ENCODE measurements around the gene PHC2.

Gene PHC2

DNA sequence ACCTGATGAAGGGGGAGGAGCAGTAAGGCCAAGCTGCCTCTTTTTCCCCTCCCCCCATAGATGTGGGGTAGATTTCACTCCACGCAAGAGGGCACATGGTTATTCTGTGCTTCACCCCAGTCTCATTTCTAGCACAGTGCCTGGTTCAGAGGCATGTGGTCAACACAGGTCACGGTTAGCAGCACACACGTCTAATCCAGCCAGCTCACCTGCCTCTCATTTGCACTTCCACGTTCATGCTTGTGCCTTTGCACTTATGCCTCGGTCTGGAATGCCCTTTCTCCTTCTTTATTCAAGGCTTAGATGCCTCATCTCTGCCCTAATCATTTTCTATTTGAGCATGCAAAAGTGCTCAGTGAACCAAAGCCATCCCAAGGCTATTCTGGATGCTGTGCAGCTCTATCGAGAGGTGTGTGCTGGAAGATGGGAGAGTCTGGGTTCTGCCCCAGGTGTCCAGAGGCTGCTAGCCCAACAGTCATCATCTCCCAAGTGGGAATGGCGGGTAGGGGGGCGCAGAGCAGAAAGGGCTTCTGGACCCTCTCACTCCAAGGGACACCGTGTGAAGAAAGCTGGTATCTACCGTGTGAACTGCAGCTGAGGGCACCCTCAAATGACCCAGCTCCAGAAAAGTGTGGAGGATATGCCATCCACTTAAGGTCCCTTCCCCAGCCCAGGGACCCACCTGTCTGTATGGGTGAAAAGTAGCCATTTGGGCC lies 107.9 kb downstream of the PHC2 start:
- H3K36me3 ChIP-seq (ENCODE audit: control insufficient read depth in 2 of 2, insufficient read depth in 1 of 2, low read length in 2 of 2), result peaks cover 9 to 65% of the 10 kb centered on the region in 2 experiments
- no peak for TF ChIP-seq ZNF660 (tag by site-specific recombination; IDR thresholded peaks at IDR 0.05)
- TF ChIP-seq, protein P1, sequence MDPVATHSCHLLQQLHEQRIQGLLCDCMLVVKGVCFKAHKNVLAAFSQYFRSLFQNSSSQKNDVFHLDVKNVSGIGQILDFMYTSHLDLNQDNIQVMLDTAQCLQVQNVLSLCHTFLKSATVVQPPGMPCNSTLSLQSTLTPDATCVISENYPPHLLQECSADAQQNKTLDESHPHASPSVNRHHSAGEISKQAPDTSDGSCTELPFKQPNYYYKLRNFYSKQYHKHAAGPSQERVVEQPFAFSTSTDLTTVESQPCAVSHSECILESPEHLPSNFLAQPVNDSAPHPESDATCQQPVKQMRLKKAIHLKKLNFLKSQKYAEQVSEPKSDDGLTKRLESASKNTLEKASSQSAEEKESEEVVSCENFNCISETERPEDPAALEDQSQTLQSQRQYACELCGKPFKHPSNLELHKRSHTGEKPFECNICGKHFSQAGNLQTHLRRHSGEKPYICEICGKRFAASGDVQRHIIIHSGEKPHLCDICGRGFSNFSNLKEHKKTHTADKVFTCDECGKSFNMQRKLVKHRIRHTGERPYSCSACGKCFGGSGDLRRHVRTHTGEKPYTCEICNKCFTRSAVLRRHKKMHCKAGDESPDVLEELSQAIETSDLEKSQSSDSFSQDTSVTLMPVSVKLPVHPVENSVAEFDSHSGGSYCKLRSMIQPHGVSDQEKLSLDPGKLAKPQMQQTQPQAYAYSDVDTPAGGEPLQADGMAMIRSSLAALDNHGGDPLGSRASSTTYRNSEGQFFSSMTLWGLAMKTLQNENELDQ (tag by site-specific recombination; IDR thresholded peaks at IDR 0.05; ENCODE audit: low read depth), result no peak
- TF ChIP-seq ZNF394 (tag by site-specific recombination; IDR thresholded peaks at IDR 0.05; ENCODE audit: borderline replicate concordance), result no peak
- no peak for TF ChIP-seq ZNF571 (tag by site-specific recombination; IDR thresholded peaks at IDR 0.05)
- ChIA-PET CTCF (interaction anchor here (0.7 to 1.0 kb wide), 2 partner anchors 25 to 146 kb away, joined by 3 read pairs; no protein-coding TSS in a partner anchor), POLR2A (no interaction called here)
- H3K9me3 ChIP-seq (ENCODE audit: control insufficient read depth, insufficient read depth, low read depth, low read length), result no peaks in the 10 kb centered on the region
- no peaks in the 10 kb centered on the region for H3K4me1 ChIP-seq (ENCODE audit: control insufficient read depth, insufficient read depth, low read length)
- no peak overlapping the region for H3K27ac ChIP-seq (ENCODE audit: extremely low read depth, low read depth, low read length)
- H3K4me3 ChIP-seq (ENCODE audit: low read depth, low read length), result no peak overlapping the region

DNA sequence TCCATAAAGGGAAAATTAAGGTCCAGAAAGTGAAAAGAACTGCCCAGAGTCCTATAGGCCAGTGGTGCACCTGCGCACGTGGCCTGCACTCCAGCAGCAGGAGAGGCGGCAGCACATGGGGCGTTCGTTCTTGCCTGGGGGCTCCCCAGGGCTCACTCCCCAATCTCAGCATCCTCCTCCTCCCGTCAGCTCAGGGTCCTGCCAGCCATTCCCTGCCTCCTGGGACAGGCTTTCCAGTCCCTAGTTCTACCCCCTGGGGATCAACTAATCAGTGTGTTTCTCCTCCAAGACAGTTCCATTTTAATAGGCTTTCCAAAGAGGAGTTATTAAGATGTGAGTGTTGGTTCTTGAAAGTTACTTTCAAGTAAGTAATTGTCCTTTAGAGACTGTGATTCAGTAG lies 108.8 kb downstream of the PHC2 start:
- Histone ChIP-seq H3K4me1 (ENCODE audit: control insufficient read depth, insufficient read depth, low read length) (no peaks in the 10 kb centered on the region), H3K27ac (ENCODE audit: extremely low read depth, low read depth, low read length) (no peak overlapping the region), H3K36me3 (ENCODE audit: control insufficient read depth in 2 of 2, insufficient read depth in 1 of 2, low read length in 2 of 2) (peaks cover 9 to 56% of the 10 kb centered on the region in 2 experiments), H3K9me3 (ENCODE audit: control insufficient read depth, insufficient read depth, low read depth, low read length) (no peaks in the 10 kb centered on the region), H3K4me3 (ENCODE audit: low read depth, low read length) (no peak overlapping the region)
- TF ChIP-seq GLIS1 (tag by site-specific recombination; IDR thresholded peaks at IDR 0.05) (peak; percentile 55), ZNF211 (tag by site-specific recombination; IDR thresholded peaks at IDR 0.05; ENCODE audit: low read depth) (no peak)
- ChIA-PET POLR2A (interaction anchor here (1.3 kb wide), 1 partner anchor 20 kb away, joined by 3 read pairs; no protein-coding TSS in a partner anchor), CTCF (interaction anchor here (0.6 kb wide), 1 partner anchor 134 kb away, joined by 4 read pairs; no protein-coding TSS in a partner anchor)

DNA sequence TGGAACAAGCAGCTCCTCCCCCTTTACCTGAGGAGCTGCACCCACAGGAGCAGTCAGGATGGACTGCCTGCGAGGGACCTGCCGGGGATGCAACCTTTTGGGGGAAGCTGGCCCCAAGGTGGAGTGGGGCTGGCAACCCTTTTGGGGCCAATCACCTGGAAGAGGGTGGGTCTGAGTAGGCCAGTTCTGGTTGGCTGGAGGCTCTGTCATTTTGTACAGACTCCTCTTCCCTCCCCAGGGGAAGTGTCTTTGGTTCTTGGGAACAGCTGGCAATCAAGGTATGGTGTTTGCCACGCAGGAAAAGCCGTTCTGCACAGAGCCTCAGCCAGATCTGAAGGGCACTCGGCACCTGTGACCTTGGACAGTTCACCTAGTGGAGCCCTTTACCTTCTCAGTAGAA lies 109.7 kb downstream of the PHC2 start:
- ChIA-PET CTCF (interaction anchor here (0.6 to 2.2 kb wide), 2 partner anchors 25 to 134 kb away, joined by 4 to 12 read pairs; no protein-coding TSS in a partner anchor), POLR2A (interaction anchor here (1.3 kb wide), 1 partner anchor 21 kb away, joined by 3 read pairs; no protein-coding TSS in a partner anchor)
- H3K9me3 ChIP-seq (ENCODE audit: control insufficient read depth, insufficient read depth, low read depth, low read length), result no peaks in the 10 kb centered on the region
- no peaks in the 10 kb centered on the region for H3K4me1 ChIP-seq (ENCODE audit: control insufficient read depth, insufficient read depth, low read length)
- no peak overlapping the region for H3K27ac ChIP-seq (ENCODE audit: extremely low read depth, low read depth, low read length)
- TF ChIP-seq ZNF211 (tag by site-specific recombination; IDR thresholded peaks at IDR 0.05; ENCODE audit: low read depth) (no peak), ZNF132 (tag by site-specific recombination; IDR thresholded peaks at IDR 0.05; ENCODE audit: borderline replicate concordance) (no peak), ZNF610 (tag by site-specific recombination; IDR thresholded peaks at IDR 0.05; ENCODE audit: borderline replicate concordance) (no peak), ZNF777 (tag by site-specific recombination; IDR thresholded peaks at IDR 0.05; ENCODE audit: borderline replicate concordance) (no peak)
- TF ChIP-seq, protein P2, sequence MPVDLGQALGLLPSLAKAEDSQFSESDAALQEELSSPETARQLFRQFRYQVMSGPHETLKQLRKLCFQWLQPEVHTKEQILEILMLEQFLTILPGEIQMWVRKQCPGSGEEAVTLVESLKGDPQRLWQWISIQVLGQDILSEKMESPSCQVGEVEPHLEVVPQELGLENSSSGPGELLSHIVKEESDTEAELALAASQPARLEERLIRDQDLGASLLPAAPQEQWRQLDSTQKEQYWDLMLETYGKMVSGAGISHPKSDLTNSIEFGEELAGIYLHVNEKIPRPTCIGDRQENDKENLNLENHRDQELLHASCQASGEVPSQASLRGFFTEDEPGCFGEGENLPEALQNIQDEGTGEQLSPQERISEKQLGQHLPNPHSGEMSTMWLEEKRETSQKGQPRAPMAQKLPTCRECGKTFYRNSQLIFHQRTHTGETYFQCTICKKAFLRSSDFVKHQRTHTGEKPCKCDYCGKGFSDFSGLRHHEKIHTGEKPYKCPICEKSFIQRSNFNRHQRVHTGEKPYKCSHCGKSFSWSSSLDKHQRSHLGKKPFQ (tag by site-specific recombination; IDR thresholded peaks at IDR 0.05), result no peak
- peaks cover 4 to 46% of the 10 kb centered on the region in 2 experiments; a peak in 2 of 3 replicates for H3K36me3 ChIP-seq (ENCODE audit: control insufficient read depth in 2 of 2, insufficient read depth in 1 of 2, low read length in 2 of 2)
- no peak overlapping the region for H3K4me3 ChIP-seq (ENCODE audit: low read depth, low read length)

DNA sequence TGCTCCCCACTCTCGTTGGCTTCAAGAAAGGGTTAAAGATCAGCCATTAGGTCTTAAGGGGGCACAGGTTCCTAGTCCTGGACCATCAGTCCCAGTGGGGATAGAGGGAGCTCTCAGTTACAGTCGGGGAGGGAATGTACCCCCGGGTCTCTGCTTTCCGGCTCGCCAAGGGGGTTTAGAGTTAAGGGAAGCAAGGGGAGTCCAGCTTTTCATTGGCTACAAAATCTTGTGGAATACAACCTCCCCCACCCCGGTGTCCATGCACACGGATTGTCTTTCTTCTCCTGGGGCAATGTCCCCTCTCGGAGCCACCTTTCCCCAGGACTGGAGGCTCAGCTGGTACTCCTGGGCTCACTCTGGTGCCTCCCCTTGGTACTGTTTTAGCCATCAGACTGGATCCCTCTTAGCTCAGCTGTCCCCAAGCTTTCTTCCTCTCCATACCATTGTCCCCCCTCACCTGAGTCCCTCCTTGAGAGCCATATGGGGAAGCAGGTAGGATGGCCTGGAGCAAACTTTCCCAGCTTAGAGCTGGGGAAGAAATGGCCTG lies 110.2 kb downstream of the PHC2 start, which contains the start of gene A3GALT2:
TSS of gene A3GALT2 (minus strand) at position 480 of the 547 bp plus-strand sequence. CDS start at position 480, 0 bp downstream.
- no peak within 1 kb of the TSS for H3K4me3 ChIP-seq (ENCODE audit: low read depth, low read length)
- POLR2A ChIA-PET, result interaction anchor here (0.8 kb wide), 1 partner anchor 43 kb away, joined by 4 read pairs; no protein-coding TSS in a partner anchor
- H3K9me3 ChIP-seq (ENCODE audit: control insufficient read depth, insufficient read depth, low read depth, low read length), result no peaks in the 10 kb centered on the region
- no peaks in the 10 kb centered on the region for H3K4me1 ChIP-seq (ENCODE audit: control insufficient read depth, insufficient read depth, low read length)
- H3K27ac ChIP-seq (ENCODE audit: extremely low read depth, low read depth, low read length), result no peak within 1 kb of the TSS
- CTCF ChIA-PET, result interaction anchor here (0.6 to 2.2 kb wide), 3 partner anchors 25 to 135 kb away, joined by 3 to 12 read pairs (median 4); no protein-coding TSS in a partner anchor
- peaks cover 4 to 41% of the 10 kb centered on the region in 2 experiments; a peak in 2 of 3 replicates for H3K36me3 ChIP-seq (ENCODE audit: control insufficient read depth in 2 of 2, insufficient read depth in 1 of 2, low read length in 2 of 2)
- TF ChIP-seq ZBTB48 (tag by site-specific recombination; IDR thresholded peaks at IDR 0.05) (no peak), ZNF366 (tag by site-specific recombination; conservative IDR thresholded peaks at IDR 0.05) (no peak), KLF1 (tag by site-specific recombination; IDR thresholded peaks at IDR 0.05) (no peak), ZNF48 (tag by site-specific recombination; IDR thresholded peaks at IDR 0.05) (no peak), FEZF1 (tag by site-specific recombination; IDR thresholded peaks at IDR 0.05) (no peak)
- TF ChIP-seq, protein P3, sequence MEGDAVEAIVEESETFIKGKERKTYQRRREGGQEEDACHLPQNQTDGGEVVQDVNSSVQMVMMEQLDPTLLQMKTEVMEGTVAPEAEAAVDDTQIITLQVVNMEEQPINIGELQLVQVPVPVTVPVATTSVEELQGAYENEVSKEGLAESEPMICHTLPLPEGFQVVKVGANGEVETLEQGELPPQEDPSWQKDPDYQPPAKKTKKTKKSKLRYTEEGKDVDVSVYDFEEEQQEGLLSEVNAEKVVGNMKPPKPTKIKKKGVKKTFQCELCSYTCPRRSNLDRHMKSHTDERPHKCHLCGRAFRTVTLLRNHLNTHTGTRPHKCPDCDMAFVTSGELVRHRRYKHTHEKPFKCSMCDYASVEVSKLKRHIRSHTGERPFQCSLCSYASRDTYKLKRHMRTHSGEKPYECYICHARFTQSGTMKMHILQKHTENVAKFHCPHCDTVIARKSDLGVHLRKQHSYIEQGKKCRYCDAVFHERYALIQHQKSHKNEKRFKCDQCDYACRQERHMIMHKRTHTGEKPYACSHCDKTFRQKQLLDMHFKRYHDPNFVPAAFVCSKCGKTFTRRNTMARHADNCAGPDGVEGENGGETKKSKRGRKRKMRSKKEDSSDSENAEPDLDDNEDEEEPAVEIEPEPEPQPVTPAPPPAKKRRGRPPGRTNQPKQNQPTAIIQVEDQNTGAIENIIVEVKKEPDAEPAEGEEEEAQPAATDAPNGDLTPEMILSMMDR (tag by site-specific recombination; IDR thresholded peaks at IDR 0.05), result no peak
- TF ChIP-seq, protein P4, sequence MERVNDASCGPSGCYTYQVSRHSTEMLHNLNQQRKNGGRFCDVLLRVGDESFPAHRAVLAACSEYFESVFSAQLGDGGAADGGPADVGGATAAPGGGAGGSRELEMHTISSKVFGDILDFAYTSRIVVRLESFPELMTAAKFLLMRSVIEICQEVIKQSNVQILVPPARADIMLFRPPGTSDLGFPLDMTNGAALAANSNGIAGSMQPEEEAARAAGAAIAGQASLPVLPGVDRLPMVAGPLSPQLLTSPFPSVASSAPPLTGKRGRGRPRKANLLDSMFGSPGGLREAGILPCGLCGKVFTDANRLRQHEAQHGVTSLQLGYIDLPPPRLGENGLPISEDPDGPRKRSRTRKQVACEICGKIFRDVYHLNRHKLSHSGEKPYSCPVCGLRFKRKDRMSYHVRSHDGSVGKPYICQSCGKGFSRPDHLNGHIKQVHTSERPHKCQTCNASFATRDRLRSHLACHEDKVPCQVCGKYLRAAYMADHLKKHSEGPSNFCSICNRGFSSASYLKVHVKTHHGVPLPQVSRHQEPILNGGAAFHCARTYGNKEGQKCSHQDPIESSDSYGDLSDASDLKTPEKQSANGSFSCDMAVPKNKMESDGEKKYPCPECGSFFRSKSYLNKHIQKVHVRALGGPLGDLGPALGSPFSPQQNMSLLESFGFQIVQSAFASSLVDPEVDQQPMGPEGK (tag by site-specific recombination; IDR thresholded peaks at IDR 0.05), result no peak
